ENCODE data around the gene SNTN.

Gene SNTN

DNA sequence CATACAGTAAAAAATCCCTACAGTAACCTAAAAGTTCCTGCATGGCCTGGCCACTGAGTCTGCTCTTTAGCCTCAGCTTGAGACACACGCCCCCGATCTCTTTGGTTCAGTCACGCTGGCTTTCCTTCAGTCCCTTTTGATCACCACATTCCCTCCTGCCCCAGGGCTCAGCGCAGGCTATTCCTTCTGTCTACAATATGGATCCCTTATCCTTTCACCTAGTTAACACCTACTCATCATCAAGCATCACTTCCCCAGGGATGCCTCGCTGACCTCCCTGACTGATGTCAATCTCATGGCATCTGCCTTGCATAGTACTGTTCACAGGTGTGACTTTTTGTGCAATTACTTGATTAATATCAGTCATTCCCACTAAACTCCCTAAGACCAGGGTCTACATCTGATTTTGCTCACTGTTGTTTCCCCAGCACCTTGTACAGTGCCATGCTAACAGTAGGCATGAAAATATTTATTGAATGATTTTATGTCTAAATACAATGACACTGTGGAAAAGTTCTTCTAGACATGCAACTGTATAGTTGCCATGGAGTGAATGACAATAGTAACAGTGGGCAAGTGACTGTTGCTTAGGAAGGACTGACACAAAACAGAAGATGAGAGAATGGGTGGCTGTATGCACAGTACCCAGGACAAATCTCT lies at the start of gene SNTN:
SNTN (plus strand) TSS at position 610 of the 660 bp plus-strand sequence; CDS start at position 623, 13 bp downstream.
- H3K4me3 ChIP-seq (ENCODE audit: low read depth, low read length): no peak within 1 kb of the TSS
- DNase-seq (ENCODE audit: low read depth): no peak
- TF ChIP-seq MAX (IDR thresholded peaks at IDR 0.05; ENCODE audit: low read depth, low read length) (no peak), MYC (IDR thresholded peaks at IDR 0.05; ENCODE audit: low read depth, low read length) (no peak), POLR2A (IDR thresholded peaks at IDR 0.05; ENCODE audit: extremely low read depth, insufficient read length) (no peak)
- TF ChIP-seq, protein P1, sequence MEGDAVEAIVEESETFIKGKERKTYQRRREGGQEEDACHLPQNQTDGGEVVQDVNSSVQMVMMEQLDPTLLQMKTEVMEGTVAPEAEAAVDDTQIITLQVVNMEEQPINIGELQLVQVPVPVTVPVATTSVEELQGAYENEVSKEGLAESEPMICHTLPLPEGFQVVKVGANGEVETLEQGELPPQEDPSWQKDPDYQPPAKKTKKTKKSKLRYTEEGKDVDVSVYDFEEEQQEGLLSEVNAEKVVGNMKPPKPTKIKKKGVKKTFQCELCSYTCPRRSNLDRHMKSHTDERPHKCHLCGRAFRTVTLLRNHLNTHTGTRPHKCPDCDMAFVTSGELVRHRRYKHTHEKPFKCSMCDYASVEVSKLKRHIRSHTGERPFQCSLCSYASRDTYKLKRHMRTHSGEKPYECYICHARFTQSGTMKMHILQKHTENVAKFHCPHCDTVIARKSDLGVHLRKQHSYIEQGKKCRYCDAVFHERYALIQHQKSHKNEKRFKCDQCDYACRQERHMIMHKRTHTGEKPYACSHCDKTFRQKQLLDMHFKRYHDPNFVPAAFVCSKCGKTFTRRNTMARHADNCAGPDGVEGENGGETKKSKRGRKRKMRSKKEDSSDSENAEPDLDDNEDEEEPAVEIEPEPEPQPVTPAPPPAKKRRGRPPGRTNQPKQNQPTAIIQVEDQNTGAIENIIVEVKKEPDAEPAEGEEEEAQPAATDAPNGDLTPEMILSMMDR (IDR thresholded peaks at IDR 0.05; ENCODE audit: low read depth, low read length): no peak

DNA sequence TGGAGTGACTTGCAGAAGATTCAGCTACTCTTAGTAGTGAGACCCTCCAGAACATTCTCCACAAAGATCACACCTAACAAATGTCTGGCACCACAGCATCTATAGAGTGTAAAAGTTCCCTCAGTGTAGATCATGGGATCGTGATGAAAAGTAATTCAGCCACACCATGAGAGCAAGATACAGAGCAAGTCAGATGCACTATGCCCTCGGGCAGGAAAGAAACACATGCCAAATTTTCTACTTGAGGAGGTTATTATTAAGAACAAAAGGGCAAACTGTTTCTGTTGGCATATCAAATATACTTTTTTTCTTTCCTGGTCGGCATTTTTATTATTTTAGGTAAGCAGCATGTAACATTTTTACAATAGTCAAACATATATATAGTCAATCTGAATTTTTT lies 44.8 kb upstream of the SNTN start:
- DNase-seq (ENCODE audit: low read depth): no peak
- H3K4me3 ChIP-seq (ENCODE audit: low read depth, low read length): no peak overlapping the region
- TF ChIP-seq, protein P1 (IDR thresholded peaks at IDR 0.05; ENCODE audit: low read depth, low read length): no peak
- no peak for TF ChIP-seq MYC (IDR thresholded peaks at IDR 0.05; ENCODE audit: low read depth, low read length)
- TF ChIP-seq POLR2A (IDR thresholded peaks at IDR 0.05; ENCODE audit: extremely low read depth, insufficient read length): no peak

- no peak for TF ChIP-seq MYC (IDR thresholded peaks at IDR 0.05; ENCODE audit: low read depth, low read length)
- no peak for TF ChIP-seq POLR2A (IDR thresholded peaks at IDR 0.05; ENCODE audit: extremely low read depth, insufficient read length)
- TF ChIP-seq, protein P1 (IDR thresholded peaks at IDR 0.05; ENCODE audit: low read depth, low read length): no peak
- no peak for TF ChIP-seq MAX (IDR thresholded peaks at IDR 0.05; ENCODE audit: low read depth, low read length)
- H3K4me3 ChIP-seq (ENCODE audit: low read depth, low read length): no peak overlapping the region
- DNase-seq (ENCODE audit: low read depth): no peak
Observed at GRCh38 chr3:63609408-63609807, 43.1 kb upstream of the SNTN start.

GRCh38 chr3:63609834-63610233 lies 42.6 kb upstream of the SNTN start:
- TF ChIP-seq, protein P1 (IDR thresholded peaks at IDR 0.05; ENCODE audit: low read depth, low read length): no peak
- TF ChIP-seq POLR2A (IDR thresholded peaks at IDR 0.05; ENCODE audit: extremely low read depth, insufficient read length) (no peak), MAX (IDR thresholded peaks at IDR 0.05; ENCODE audit: low read depth, low read length) (no peak), MYC (IDR thresholded peaks at IDR 0.05; ENCODE audit: low read depth, low read length) (no peak)
- no peak overlapping the region for H3K4me3 ChIP-seq (ENCODE audit: low read depth, low read length)

GRCh38 chr3:63611382-63611781 lies 41.1 kb upstream of the SNTN start:
- no peak for DNase-seq (ENCODE audit: low read depth)
- H3K4me3 ChIP-seq (ENCODE audit: low read depth, low read length): no peak overlapping the region
- TF ChIP-seq MAX (IDR thresholded peaks at IDR 0.05; ENCODE audit: low read depth, low read length): no peak
- TF ChIP-seq POLR2A (IDR thresholded peaks at IDR 0.05; ENCODE audit: extremely low read depth, insufficient read length): no peak
- TF ChIP-seq, protein P1 (IDR thresholded peaks at IDR 0.05; ENCODE audit: low read depth, low read length): no peak
- TF ChIP-seq MYC (IDR thresholded peaks at IDR 0.05; ENCODE audit: low read depth, low read length): no peak

More at GRCh38 chr3:63609834-63610233, 42.6 kb upstream of the SNTN start:
- DNase-seq (ENCODE audit: low read depth): no peak
